CD14-positive monocyte (primary cell): Measurements from ENCODE around the gene LZTR1. TPM values are rescaled to one million over a fixed set of nuclear protein-coding genes. Genes with fewer than 3 reads are reported as not detected.

ENCODE experiments used
- DNase-seq, 3 donors: peaks; one replicate each; pipeline ENCODE4 v3.0.0-alpha.2; 2011 to 2022
- H2AFZ ChIP-seq: 2 replicates; pipeline ENCODE4 v1.6.0; 2012; ENCODE audit warnings: mild to moderate bottlenecking, low read depth, low read length, inconsistent platforms; ENCODE audit not compliant: insufficient read depth, poor library complexity, severe bottlenecking
- H3K27ac ChIP-seq, 2 donors: 1 replicate in 1 of 2; 2 replicates in 1 of 2; pipeline ENCODE4 v1.5.1; 2012 to 2013; ENCODE audit warnings: low read length in 2 of 2, control low read depth in 1 of 2, inconsistent platforms in 1 of 2, low read depth in 1 of 2, mild to moderate bottlenecking in 1 of 2
- H3K27me3 ChIP-seq, 2 donors: one replicate each; pipeline versions ENCODE4 v1.6.0 to v1.6.1; 2011 to 2013; ENCODE audit warnings: low read length in 2 of 2; ENCODE audit not compliant: control insufficient read depth in 2 of 2, insufficient read depth in 2 of 2
- H3K36me3 ChIP-seq, 2 donors: replicated peaks in 1 of 2; 1 replicate in 1 of 2; 2 replicates in 1 of 2; pipeline versions ENCODE4 v1.5.1 to v1.6.1; 2012 to 2013; ENCODE audit warnings: low read length in 2 of 2, control low read depth in 1 of 2, inconsistent platforms in 1 of 2, mild to moderate bottlenecking in 1 of 2; ENCODE audit not compliant: insufficient read depth in 2 of 2, control insufficient read depth in 1 of 2
- H3K4me1 ChIP-seq, 2 donors: 1 replicate in 1 of 2; 2 replicates in 1 of 2; pipeline versions ENCODE4 v1.5.1 to v1.6.1; 2012 to 2013; ENCODE audit warnings: low read length in 2 of 2, control low read depth in 1 of 2, inconsistent platforms in 1 of 2, mild to moderate bottlenecking in 1 of 2, moderate library complexity in 1 of 2; ENCODE audit not compliant: insufficient read depth in 2 of 2, control insufficient read depth in 1 of 2
- H3K4me2 ChIP-seq: replicated peaks from 2 replicates; pipeline ENCODE3; 2012; ENCODE audit warnings: low read length, moderate library complexity, mild to moderate bottlenecking; ENCODE audit not compliant: poor library complexity, severe bottlenecking; ENCODE audit errors: extremely low read depth
- H3K4me3 ChIP-seq, 3 experiments: fragments of 200-600 bp in 1 of 3; sonication (generic) in 1 of 3; replicated peaks in 1 of 3; 1 replicate in 2 of 3; 2 replicates in 1 of 3; pipeline ENCODE4 v1.5.1; 2011 to 2013; ENCODE audit warnings: low read length in 3 of 3, mild to moderate bottlenecking in 3 of 3, control low read depth in 2 of 3, low read depth in 2 of 3, inconsistent platforms in 1 of 3, moderate library complexity in 1 of 3
- H3K79me2 ChIP-seq: 2 replicates; pipeline ENCODE4 v1.6.0; 2012; ENCODE audit warnings: mild to moderate bottlenecking, control low read depth, inconsistent platforms, low read length, moderate library complexity; ENCODE audit not compliant: insufficient read depth
- H3K9ac ChIP-seq: 2 replicates; pipeline ENCODE4 v1.6.0; 2017; ENCODE audit warnings: low read length, mild to moderate bottlenecking; ENCODE audit not compliant: insufficient read depth, poor library complexity, severe bottlenecking
- H3K9me3 ChIP-seq, 2 donors: replicated peaks in 1 of 2; 1 replicate in 1 of 2; 2 replicates in 1 of 2; pipeline versions ENCODE4 v1.5.1 to v1.6.1; 2012 to 2013; ENCODE audit warnings: low read length in 2 of 2, control low read depth in 1 of 2; ENCODE audit not compliant: control insufficient read depth in 1 of 2, insufficient read depth in 1 of 2
- H4K20me1 ChIP-seq: 2 replicates; pipeline ENCODE4 v1.6.0; 2012; ENCODE audit warnings: mild to moderate bottlenecking, low read length, control low read depth, moderate library complexity; ENCODE audit not compliant: insufficient read depth
- H3K27ac Mint-ChIP-seq, 7 donors: one replicate each; pipeline ENCODE4 v1.8.0; 2020; ENCODE audit warnings: mild to moderate bottlenecking in 7 of 7, mixed read lengths in 7 of 7, moderate library complexity in 6 of 7, inconsistent platforms in 2 of 7
- H3K27me3 Mint-ChIP-seq, 3 donors: one replicate each; pipeline ENCODE4 v1.8.0; 2021 to 2022; ENCODE audit warnings: low read depth in 3 of 3, mild to moderate bottlenecking in 3 of 3, mixed read lengths in 3 of 3, moderate library complexity in 3 of 3, inconsistent platforms in 1 of 3
- H3K36me3 Mint-ChIP-seq, 2 donors: one replicate each; pipeline ENCODE4 v1.8.0; 2020; ENCODE audit warnings: mixed read lengths in 2 of 2, inconsistent platforms in 1 of 2, mild to moderate bottlenecking in 1 of 2
- H3K4me1 Mint-ChIP-seq: one replicate; pipeline ENCODE4 v1.8.0; 2020; ENCODE audit warnings: mild to moderate bottlenecking, mixed read lengths
- H3K4me3 Mint-ChIP-seq, 2 donors: one replicate each; pipeline ENCODE4 v1.8.0; 2020; ENCODE audit warnings: mild to moderate bottlenecking in 2 of 2, mixed read lengths in 2 of 2, moderate library complexity in 1 of 2
- H3K9me3 Mint-ChIP-seq, 7 donors: one replicate each; pipeline ENCODE4 v1.8.0; 2020 to 2022; ENCODE audit warnings: mixed read lengths in 7 of 7, mild to moderate bottlenecking in 6 of 7, moderate library complexity in 6 of 7, inconsistent platforms in 2 of 7
- CTCF ChIP-seq: fragments of 200-600 bp; IDR thresholded peaks from one replicate; pipeline ENCODE4 v1.8.0; 2022; ENCODE audit warnings: antibody characterized with exemption, mild to moderate bottlenecking
- WGBS: methylation state at CpG from one replicate; pipeline ENCODE4 v1.1.5; 2013; ENCODE audit warnings: missing lambda C conversion rate; ENCODE audit not compliant: insufficient coverage; 5-methylcytosine and 5-hydroxymethylcytosine counted together
- intact Hi-C, 2 donors: fragments of 100-400 bp; cut with micrococcal nuclease; formaldehyde crosslinking; loops; one replicate each; pipeline versions ENCODE4 v1.15.0 to v1.15.1; 2023
- polyA plus RNA-seq, 3 donors: library from polyadenylated mRNA; depleted of rRNA in 1 of 3; unstranded in 2 of 3; stranded (reverse) in 1 of 3; fragments of 300-500 nt in 2 of 3; fragments of >200 nt in 1 of 3; fragmentation: Illumina TruSeq in 2 of 3; gene quantifications; 1 replicate in 2 of 3; 2 replicates in 1 of 3; pipeline ENCODE4 v1.2.3, GENCODE V29; 2012 to 2021

Gene LZTR1
- polyA plus RNA-seq, 3 donors: 7.1 to 63.3 (median 11.5) TPM

DNA sequence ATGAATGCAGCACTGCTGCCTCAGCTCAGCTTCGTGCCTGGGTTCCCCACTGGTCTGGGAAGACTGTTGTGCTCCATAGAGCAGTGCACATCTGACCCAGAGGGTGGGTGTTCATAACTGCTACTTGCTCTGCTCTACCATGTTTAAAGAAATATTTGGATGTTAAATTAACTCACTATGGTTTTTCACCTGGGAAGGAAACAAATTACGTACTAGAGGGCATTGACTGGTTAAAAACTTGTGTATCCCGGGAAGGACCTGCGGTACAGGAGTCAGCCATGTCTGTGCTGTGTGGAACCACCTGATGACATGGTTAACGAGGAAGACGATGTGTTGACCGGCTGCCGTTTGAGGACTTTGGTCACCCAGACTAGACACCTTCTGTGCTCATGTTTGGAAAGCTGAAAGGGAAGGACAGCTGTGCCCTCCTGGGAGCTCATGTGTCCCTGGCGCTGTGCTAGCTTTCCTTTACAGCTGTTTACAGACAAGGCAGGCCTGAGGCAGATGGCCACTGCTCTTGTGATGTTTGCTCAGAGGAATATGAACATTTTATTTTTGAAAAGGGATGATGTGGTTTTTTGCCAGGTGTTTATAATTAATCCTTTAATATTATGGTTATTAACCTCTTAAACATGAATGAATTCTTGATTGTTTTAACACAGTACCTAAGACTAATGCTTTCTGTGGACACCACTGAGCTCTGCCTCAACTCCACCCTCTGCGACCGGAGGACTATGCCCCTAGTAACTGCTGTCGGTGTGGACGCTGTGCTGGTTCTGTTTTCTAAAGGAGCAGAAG, 29.4 kb upstream of the LZTR1 start:
- peaks cover 85% of the 10 kb centered on the region for H3K79me2 ChIP-seq
- peak overlapping the region in 5 of 7 donors; percentile 3 to 58 (median 40) for H3K27ac Mint-ChIP-seq
- no peak overlapping the region for H2AFZ ChIP-seq
- no peaks in the 10 kb centered on the region for H3K9me3 ChIP-seq
- no peaks in the 10 kb centered on the region for H3K27me3 Mint-ChIP-seq
- no peak overlapping the region for H3K9ac ChIP-seq
- no peak overlapping the region for H3K4me3 ChIP-seq
- no peak for TF ChIP-seq CTCF
- H3K27ac ChIP-seq: peak overlapping the region in 1 of 2 donors; percentile 56
- intact Hi-C loops: loop anchor here in 1 of 2 donors (10.0 kb wide), 1 partner anchor 68 kb away; no protein-coding TSS in a partner anchor
- H3K9me3 Mint-ChIP-seq: no peaks in the 10 kb centered on the region
- no peak for DNase-seq
- 95% methylated on average over 10 of the region's 13 CpGs for WGBS
- peaks cover 22% of the 10 kb centered on the region for H3K4me1 Mint-ChIP-seq
- peaks cover 73% of the 10 kb centered on the region for H4K20me1 ChIP-seq
- peak overlapping the region in 1 of 2 donors; percentile 1 for H3K4me3 Mint-ChIP-seq
- H3K36me3 ChIP-seq: peaks cover 45 to 67% of the 10 kb centered on the region in 2 donors
- no peak overlapping the region for H3K4me2 ChIP-seq
- no peaks in the 10 kb centered on the region for H3K27me3 ChIP-seq
- peaks cover 10 to 20% of the 10 kb centered on the region in 2 donors for H3K4me1 ChIP-seq
- peaks cover 48 to 54% of the 10 kb centered on the region in 2 donors for H3K36me3 Mint-ChIP-seq

DNA sequence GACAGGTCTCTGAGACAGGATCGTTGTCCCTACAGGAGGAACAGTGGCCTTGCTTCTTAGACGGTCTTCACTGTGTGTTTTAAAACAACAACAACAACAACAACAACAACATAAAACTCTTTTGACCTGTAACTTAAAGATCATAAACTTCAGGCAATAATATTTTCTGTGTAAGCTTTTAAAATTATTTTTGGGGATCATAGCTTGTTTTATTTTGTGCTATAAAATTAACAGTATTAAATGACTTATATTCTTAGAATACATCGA, 28.8 kb upstream of the LZTR1 start:
- no peaks in the 10 kb centered on the region for H3K9me3 ChIP-seq
- no peak overlapping the region for H2AFZ ChIP-seq
- no peaks in the 10 kb centered on the region for H3K27me3 ChIP-seq
- intact Hi-C loops: loop anchor here in 1 of 2 donors (10.0 kb wide), 1 partner anchor 68 kb away; no protein-coding TSS in a partner anchor
- no peak overlapping the region for H3K4me3 ChIP-seq
- Mint-ChIP-seq H3K27me3 (no peaks in the 10 kb centered on the region), H3K36me3 (peaks cover 47 to 53% of the 10 kb centered on the region in 2 donors), H3K27ac (peak overlapping the region in 2 of 7 donors; percentile 32 to 58), H3K4me3 (no peak overlapping the region), H3K4me1 (peaks cover 27% of the 10 kb centered on the region), H3K9me3 (no peaks in the 10 kb centered on the region)
- DNase-seq: no peak
- no CpG with 5 or more reads among the region's 3 CpGs for WGBS
- peaks cover 15 to 25% of the 10 kb centered on the region in 2 donors for H3K4me1 ChIP-seq
- no peak overlapping the region for H3K4me2 ChIP-seq
- H3K27ac ChIP-seq: peak overlapping the region in 1 of 2 donors; percentile 56
- H4K20me1 ChIP-seq: peaks cover 68% of the 10 kb centered on the region
- H3K9ac ChIP-seq: no peak overlapping the region
- H3K36me3 ChIP-seq: peaks cover 45 to 62% of the 10 kb centered on the region in 2 donors
- TF ChIP-seq CTCF: no peak
- peaks cover 85% of the 10 kb centered on the region for H3K79me2 ChIP-seq
